IMR-90 (cell line): ENCODE results near the gene EBF3. TPM values are rescaled to one million over a fixed set of nuclear protein-coding genes. Genes with fewer than 3 reads are reported as not detected.

ENCODE experiments used
- ATAC-seq: fragments of 200-7000 bp; cut with Tn5 transposase; 2 replicates; pipeline ENCODE4 v1.9.1; 2020; ENCODE audit warnings: low read depth, mild to moderate bottlenecking, moderate library complexity
- BruUV-seq: library from RNA; stranded (reverse); fragments of 400-500 nt; replicated peaks from 2 replicates; lab custom pipeline; 2021; lab: Mats Ljungman, UMichigan
- CTCF ChIA-PET: fragments of 300-600 bp; formaldehyde crosslinking; extraction: SDS; loops from one replicate; lab custom pipeline; 2021; ENCODE audit warnings: antibody characterized with exemption; lab: Yijun Ruan, JAX
- POLR2A ChIA-PET: fragments of 300-600 bp; sonication (Branson Sonifier 250); formaldehyde crosslinking; loops from one replicate; lab custom pipeline; 2022; ENCODE audit warnings: antibody characterized with exemption; ENCODE audit not compliant: unreplicated experiment; lab: Charles Lee
- DNase-seq: peaks from one replicate; pipeline ENCODE4 v3.0.0; 2013
- H2AFZ ChIP-seq: replicated peaks from 2 replicates; pipeline ENCODE3; 2013; ENCODE audit warnings: low read length, mild to moderate bottlenecking; ENCODE audit not compliant: poor library complexity
- H2AK5ac ChIP-seq: 2 replicates; pipeline ENCODE4 v1.6.1; 2013; ENCODE audit warnings: low read depth, low read length, inconsistent platforms
- H2AK9ac ChIP-seq: replicated peaks from 2 replicates; pipeline ENCODE3; 2013; ENCODE audit warnings: mild to moderate bottlenecking, low read depth, low read length, moderate library complexity; ENCODE audit not compliant: poor library complexity
- H2BK120ac ChIP-seq: 2 replicates; pipeline ENCODE4 v1.6.1; 2013; ENCODE audit warnings: low read depth, low read length, inconsistent platforms
- H2BK15ac ChIP-seq: 3 replicates; pipeline ENCODE4 v1.6.1; 2013; ENCODE audit warnings: low read depth, low read length, inconsistent platforms
- H2BK20ac ChIP-seq: 2 replicates; pipeline ENCODE4 v1.6.1; 2013; ENCODE audit warnings: low read depth, mild to moderate bottlenecking, inconsistent platforms, low read length, moderate library complexity
- H2BK5ac ChIP-seq: 2 replicates; pipeline ENCODE4 v1.6.1; 2013; ENCODE audit warnings: mild to moderate bottlenecking, low read depth, low read length, inconsistent platforms; ENCODE audit not compliant: poor library complexity, severe bottlenecking
- H3K14ac ChIP-seq: replicated peaks from 2 replicates; pipeline ENCODE4 v1.6.1; 2013; ENCODE audit warnings: low read depth, low read length, inconsistent platforms
- H3K18ac ChIP-seq: 2 replicates; pipeline ENCODE4 v1.6.1; 2013; ENCODE audit warnings: low read depth, low read length, control low read depth
- H3K23ac ChIP-seq: 2 replicates; pipeline ENCODE4 v1.6.1; 2013; ENCODE audit warnings: low read depth, low read length, inconsistent platforms
- H3K27ac ChIP-seq: 2 replicates; pipeline ENCODE4 v1.5.1; 2013; ENCODE audit warnings: mild to moderate bottlenecking, control low read depth, low read length; ENCODE audit not compliant: insufficient read depth
- H3K27me3 ChIP-seq: 2 replicates; pipeline ENCODE4 v1.6.1; 2013; ENCODE audit warnings: low read length; ENCODE audit not compliant: control insufficient read depth, insufficient read depth
- H3K36me3 ChIP-seq: 2 replicates; pipeline ENCODE4 v1.6.1; 2013; ENCODE audit warnings: low read length, mixed read lengths; ENCODE audit not compliant: control insufficient read depth, insufficient read depth
- H3K4ac ChIP-seq: 2 replicates; pipeline ENCODE4 v1.6.1; 2013; ENCODE audit warnings: low read depth, low read length, inconsistent platforms
- H3K4me1 ChIP-seq: 2 replicates; pipeline ENCODE4 v1.6.1; 2013; ENCODE audit warnings: low read length, mixed read lengths; ENCODE audit not compliant: control insufficient read depth, insufficient read depth
- H3K4me2 ChIP-seq: 2 replicates; pipeline ENCODE4 v1.6.1; 2013; ENCODE audit warnings: low read depth, mild to moderate bottlenecking, control low read depth, low read length, moderate library complexity
- H3K4me3 ChIP-seq: 2 replicates; pipeline ENCODE4 v1.5.1; 2013; ENCODE audit warnings: low read depth, mild to moderate bottlenecking, control low read depth, low read length, moderate library complexity; ENCODE audit not compliant: insufficient read depth
- H3K56ac ChIP-seq: 2 replicates; pipeline ENCODE4 v1.6.1; 2013; ENCODE audit warnings: low read length, inconsistent platforms; ENCODE audit not compliant: insufficient read depth; ENCODE audit errors: extremely low read depth
- H3K79me1 ChIP-seq, 2 experiments: 2 replicates each; pipeline ENCODE4 v1.6.1; 2013; ENCODE audit warnings: low read length in 2 of 2, inconsistent platforms in 1 of 2, low read depth in 1 of 2
- H3K9ac ChIP-seq: 2 replicates; pipeline ENCODE4 v1.6.1; 2013; ENCODE audit warnings: low read depth, low read length, control low read depth
- H3K9me1 ChIP-seq: 2 replicates; pipeline ENCODE4 v1.6.1; 2013; ENCODE audit warnings: low read length, inconsistent platforms; ENCODE audit not compliant: insufficient read depth
- H3K9me3 ChIP-seq: 2 replicates; pipeline ENCODE4 v1.6.1; 2013; ENCODE audit warnings: low read length; ENCODE audit not compliant: control insufficient read depth, insufficient read depth
- H4K20me1 ChIP-seq: 2 replicates; pipeline ENCODE4 v1.6.1; 2013; ENCODE audit warnings: low read length, inconsistent platforms; ENCODE audit not compliant: insufficient read depth
- H4K5ac ChIP-seq: 2 replicates; pipeline ENCODE4 v1.6.1; 2013; ENCODE audit warnings: mild to moderate bottlenecking, low read depth, low read length, control low read depth
- H4K8ac ChIP-seq, 2 experiments: 2 replicates each; pipeline ENCODE4 v1.6.1; 2013; ENCODE audit warnings: low read depth in 2 of 2, low read length in 2 of 2, control low read depth in 1 of 2, inconsistent platforms in 1 of 2
- H4K91ac ChIP-seq: 2 replicates; pipeline ENCODE4 v1.6.1; 2013; ENCODE audit warnings: low read depth, low read length, inconsistent platforms; ENCODE audit not compliant: insufficient read depth
- BHLHE40 ChIP-seq: fragments of 150-350 bp; IDR thresholded peaks from 2 replicates; pipeline ENCODE4 v1.6.1; 2016; ENCODE audit warnings: mild to moderate bottlenecking, low read depth, low read length
- CEBPB ChIP-seq: IDR thresholded peaks from 2 replicates; pipeline ENCODE4 v1.6.1; 2012; ENCODE audit warnings: low read depth, low read length, improper control_type of control experiment
- CHD1 ChIP-seq: IDR thresholded peaks from 2 replicates; pipeline ENCODE4 v1.6.1; 2012; ENCODE audit warnings: low read depth, low read length, improper control_type of control experiment
- FOS ChIP-seq: fragments of 150-350 bp; IDR thresholded peaks from 2 replicates; pipeline ENCODE4 v1.6.1; 2016; ENCODE audit warnings: low read depth, low read length
- MAFK ChIP-seq: IDR thresholded peaks from 2 replicates; pipeline ENCODE4 v1.6.1; 2012; ENCODE audit warnings: low read depth, low read length, improper control_type of control experiment
- MAZ ChIP-seq: IDR thresholded peaks from 2 replicates; pipeline ENCODE4 v1.6.1; 2012; ENCODE audit warnings: low read depth, mild to moderate bottlenecking, low read length, improper control_type of control experiment, moderate library complexity, borderline replicate concordance
- MXI1 ChIP-seq: IDR thresholded peaks from 2 replicates; pipeline ENCODE4 v1.6.1; 2012; ENCODE audit warnings: low read depth, mild to moderate bottlenecking, low read length, moderate library complexity, borderline replicate concordance
- NFE2L2 ChIP-seq: fragments of 150-350 bp; IDR thresholded peaks from 2 replicates; pipeline ENCODE4 v1.6.1; 2016; ENCODE audit warnings: low read depth, mild to moderate bottlenecking, low read length
- POLR2A ChIP-seq: IDR thresholded peaks from 2 replicates; pipeline ENCODE4 v1.6.1; 2012; ENCODE audit warnings: mild to moderate bottlenecking, low read depth, low read length
- RAD21 ChIP-seq: IDR thresholded peaks from 2 replicates; pipeline ENCODE4 v1.6.1; 2012; ENCODE audit warnings: low read length, improper control_type of control experiment
- RCOR1 ChIP-seq: IDR thresholded peaks from 2 replicates; pipeline ENCODE4 v1.6.1; 2012; ENCODE audit warnings: mild to moderate bottlenecking, low read length, improper control_type of control experiment; ENCODE audit not compliant: insufficient replicate concordance
- RFX5 ChIP-seq: IDR thresholded peaks from 2 replicates; pipeline ENCODE4 v1.8.0; 2012; ENCODE audit warnings: low read depth, mild to moderate bottlenecking, low read length, moderate library complexity
- SMC3 ChIP-seq: fragments of 150-350 bp; IDR thresholded peaks from 2 replicates; pipeline ENCODE4 v1.6.1; 2016; ENCODE audit warnings: low read depth, mild to moderate bottlenecking, antibody characterized with exemption, low read length, moderate library complexity
- WGBS, 2 experiments: methylation state at CpG; one replicate each; pipeline versions ENCODE4 v1.1.5 to v1.1.7; 2013; ENCODE audit warnings: missing lambda C conversion rate in 2 of 2; ENCODE audit not compliant: insufficient read length in 1 of 2; ENCODE audit errors: extremely low coverage in 2 of 2; 5-methylcytosine and 5-hydroxymethylcytosine counted together
- dilution Hi-C: fragments of 300-500 bp; cut with HindIII; formaldehyde crosslinking; loops from one replicate; pipeline ENCODE4 v1.14.3; 2018; ENCODE audit warnings: low sequenced_read_pairs; ENCODE audit not compliant: unreplicated experiment
- in situ Hi-C: fragments of 300-500 bp; cut with MboI; formaldehyde crosslinking; loops from 3 replicates; pipeline ENCODE4 v1.14.3; 2019; ENCODE audit warnings: low sequenced_read_pairs, inconsistent platforms, mixed read lengths
- intact Hi-C: fragments of 100-400 bp; cut with micrococcal nuclease; formaldehyde crosslinking; loops from 2 replicates; pipeline ENCODE4 v1.10.0; 2022
- polyA plus RNA-seq, 3 experiments: library from polyadenylated mRNA; depleted of rRNA; stranded (reverse); fragments of >200 nt; gene quantifications; 2 replicates each; pipeline ENCODE4 v1.2.3, GENCODE V29; 2012; ENCODE audit warnings: low replicate concordance in 1 of 3
- total RNA-seq: library from RNA; depleted of rRNA; stranded (reverse); fragments of >200 nt; gene quantifications from 2 replicates; pipeline ENCODE4 v1.2.3, GENCODE V29; 2012
- TF ChIP-seq, protein P1 (sequence below): fragments of 150-350 bp; IDR thresholded peaks from 2 replicates; pipeline ENCODE4 v1.6.1; 2016; ENCODE audit warnings: low read depth, mild to moderate bottlenecking, low read length, moderate library complexity, borderline replicate concordance
- TF ChIP-seq, protein P2 (sequence below): fragments of 150-350 bp; IDR thresholded peaks from 2 replicates; pipeline ENCODE4 v1.6.1; 2017; ENCODE audit warnings: mild to moderate bottlenecking, antibody characterized with exemption, low read length, low read depth
- TF ChIP-seq, protein P3 (sequence below): conservative IDR thresholded peaks from 2 replicates; pipeline ENCODE4 v1.5.1; 2012; ENCODE audit warnings: mild to moderate bottlenecking, low read depth, low read length, improper control_type of control experiment

EBF3 gene
- total and polyA plus RNA-seq, 2 of the 4 experiments (the other 2 are of a cell fraction), result 0.36 to 0.70 TPM

DNA sequence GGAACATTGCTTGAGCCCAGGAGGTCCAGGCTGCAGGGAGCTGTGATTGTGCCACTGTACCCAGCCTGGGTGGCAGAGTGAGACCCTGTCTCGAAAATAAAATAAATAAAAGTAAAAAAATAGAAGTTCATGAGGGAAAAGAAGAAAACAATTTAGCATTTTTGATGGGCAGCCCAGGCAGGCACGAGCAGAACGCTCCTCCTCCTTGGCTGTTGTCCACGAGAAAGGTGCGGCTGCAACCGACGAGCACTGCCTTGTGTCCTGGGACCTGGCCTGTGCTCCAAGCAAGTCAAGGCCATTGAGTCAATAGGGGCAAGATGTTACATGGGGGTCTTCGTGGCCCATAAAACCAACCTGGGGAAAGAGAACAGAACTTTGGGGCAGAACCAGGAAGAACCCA lies 25.6 kb downstream of the EBF3 start:
- no peak overlapping the region for H2BK120ac ChIP-seq
- H3K9ac ChIP-seq, result no peak overlapping the region
- ChIA-PET CTCF (no interaction called here), POLR2A (no interaction called here)
- H3K23ac ChIP-seq, result no peak overlapping the region
- no peak overlapping the region for H4K91ac ChIP-seq
- BruUV-seq, result no TSS peak
- H2AFZ ChIP-seq, result no peak overlapping the region
- 72% methylated on average over 3 of the region's 8 CpGs; no CpG with 5 or more reads in 1 of the 2 experiments for WGBS, 2 experiments
- H3K14ac ChIP-seq, result no peak overlapping the region
- no peak overlapping the region for H2BK15ac ChIP-seq
- H3K79me1 ChIP-seq, result no peaks in the 10 kb centered on the region
- no peak overlapping the region for H2AK5ac ChIP-seq
- DNase-seq (no peak), ATAC-seq (no peak)
- H4K20me1 ChIP-seq, result no peaks in the 10 kb centered on the region; the same call in 1 of the 2 replicates
- in situ Hi-C loops (no loop called here), dilution Hi-C loops (no loop called here), intact Hi-C loops (no loop called here)
- no peak overlapping the region for H2BK5ac ChIP-seq
- no peak overlapping the region for H4K8ac ChIP-seq
- no peak overlapping the region for H3K27ac ChIP-seq
- H3K9me3 ChIP-seq, result no peaks in the 10 kb centered on the region
- H3K36me3 ChIP-seq, result no peaks in the 10 kb centered on the region
- no peak overlapping the region for H2AK9ac ChIP-seq
- H3K4me3 ChIP-seq, result no peak overlapping the region
- H2BK20ac ChIP-seq, result no peak overlapping the region
- no peak overlapping the region for H3K4ac ChIP-seq
- no peak overlapping the region for H3K4me2 ChIP-seq
- TF ChIP-seq, protein P1, sequence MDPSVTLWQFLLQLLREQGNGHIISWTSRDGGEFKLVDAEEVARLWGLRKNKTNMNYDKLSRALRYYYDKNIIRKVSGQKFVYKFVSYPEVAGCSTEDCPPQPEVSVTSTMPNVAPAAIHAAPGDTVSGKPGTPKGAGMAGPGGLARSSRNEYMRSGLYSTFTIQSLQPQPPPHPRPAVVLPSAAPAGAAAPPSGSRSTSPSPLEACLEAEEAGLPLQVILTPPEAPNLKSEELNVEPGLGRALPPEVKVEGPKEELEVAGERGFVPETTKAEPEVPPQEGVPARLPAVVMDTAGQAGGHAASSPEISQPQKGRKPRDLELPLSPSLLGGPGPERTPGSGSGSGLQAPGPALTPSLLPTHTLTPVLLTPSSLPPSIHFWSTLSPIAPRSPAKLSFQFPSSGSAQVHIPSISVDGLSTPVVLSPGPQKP, result no peak
- TF ChIP-seq RAD21 (no peak), MAZ (no peak), BHLHE40 (no peak), NFE2L2 (no peak), CEBPB (no peak), CHD1 (no peak), MXI1 (no peak), RFX5 (no peak), SMC3 (no peak), POLR2A (no peak), FOS (no peak), MAFK (no peak), RCOR1 (no peak)
- TF ChIP-seq, protein P2, sequence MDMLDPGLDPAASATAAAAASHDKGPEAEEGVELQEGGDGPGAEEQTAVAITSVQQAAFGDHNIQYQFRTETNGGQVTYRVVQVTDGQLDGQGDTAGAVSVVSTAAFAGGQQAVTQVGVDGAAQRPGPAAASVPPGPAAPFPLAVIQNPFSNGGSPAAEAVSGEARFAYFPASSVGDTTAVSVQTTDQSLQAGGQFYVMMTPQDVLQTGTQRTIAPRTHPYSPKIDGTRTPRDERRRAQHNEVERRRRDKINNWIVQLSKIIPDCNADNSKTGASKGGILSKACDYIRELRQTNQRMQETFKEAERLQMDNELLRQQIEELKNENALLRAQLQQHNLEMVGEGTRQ, result no peak
- TF ChIP-seq, protein P3, sequence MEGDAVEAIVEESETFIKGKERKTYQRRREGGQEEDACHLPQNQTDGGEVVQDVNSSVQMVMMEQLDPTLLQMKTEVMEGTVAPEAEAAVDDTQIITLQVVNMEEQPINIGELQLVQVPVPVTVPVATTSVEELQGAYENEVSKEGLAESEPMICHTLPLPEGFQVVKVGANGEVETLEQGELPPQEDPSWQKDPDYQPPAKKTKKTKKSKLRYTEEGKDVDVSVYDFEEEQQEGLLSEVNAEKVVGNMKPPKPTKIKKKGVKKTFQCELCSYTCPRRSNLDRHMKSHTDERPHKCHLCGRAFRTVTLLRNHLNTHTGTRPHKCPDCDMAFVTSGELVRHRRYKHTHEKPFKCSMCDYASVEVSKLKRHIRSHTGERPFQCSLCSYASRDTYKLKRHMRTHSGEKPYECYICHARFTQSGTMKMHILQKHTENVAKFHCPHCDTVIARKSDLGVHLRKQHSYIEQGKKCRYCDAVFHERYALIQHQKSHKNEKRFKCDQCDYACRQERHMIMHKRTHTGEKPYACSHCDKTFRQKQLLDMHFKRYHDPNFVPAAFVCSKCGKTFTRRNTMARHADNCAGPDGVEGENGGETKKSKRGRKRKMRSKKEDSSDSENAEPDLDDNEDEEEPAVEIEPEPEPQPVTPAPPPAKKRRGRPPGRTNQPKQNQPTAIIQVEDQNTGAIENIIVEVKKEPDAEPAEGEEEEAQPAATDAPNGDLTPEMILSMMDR, result no peak
- no peaks in the 10 kb centered on the region for H3K4me1 ChIP-seq
- no peak overlapping the region for H3K18ac ChIP-seq
- no peaks in the 10 kb centered on the region for H3K27me3 ChIP-seq
- no peaks in the 10 kb centered on the region for H3K9me1 ChIP-seq
- H4K5ac ChIP-seq, result no peak overlapping the region
- no peak overlapping the region for H3K56ac ChIP-seq
